SK-N-SH treated with all-trans-retinoic acid at 6 μM for 48 hours (cell line): ENCODE data around the gene CLPTM1L.

Source experiments
- ATAC-seq: fragments of 200-7000 bp; cut with Tn5 transposase; 3 replicates; pipeline ENCODE4 v1.9.1; 2020; ENCODE audit warnings: mild to moderate bottlenecking, moderate library complexity
- BACH2 ChIP-seq: fragments of 250-450 bp; sonication (Bioruptor Pico); IDR thresholded peaks from 2 replicates; pipeline ENCODE4 v1.9.0; 2021; ENCODE audit warnings: mild to moderate bottlenecking, borderline replicate concordance
- CREB5 ChIP-seq: fragments of 250-450 bp; sonication (Bioruptor Pico); IDR thresholded peaks from 2 replicates; pipeline ENCODE4 v1.5.1; 2020; ENCODE audit warnings: low read depth, mild to moderate bottlenecking, moderate library complexity
- GLIS3 ChIP-seq: fragments of 250-450 bp; sonication (Bioruptor Pico); IDR thresholded peaks from 2 replicates; pipeline ENCODE4 v1.5.0; 2020; ENCODE audit warnings: mild to moderate bottlenecking, moderate library complexity
- ISL1 ChIP-seq: fragments of 250-450 bp; sonication (Bioruptor Pico); IDR thresholded peaks from 2 replicates; pipeline ENCODE4 v2.1.2; 2022; ENCODE audit warnings: mild to moderate bottlenecking, moderate library complexity
- OSR1 ChIP-seq: fragments of 250-450 bp; sonication (Bioruptor Pico); IDR thresholded peaks from 2 replicates; pipeline ENCODE4 v1.8.0; 2022; ENCODE audit warnings: moderate library complexity, mild to moderate bottlenecking, inconsistent platforms
- PATZ1 ChIP-seq: fragments of 250-450 bp; sonication (Bioruptor Pico); IDR thresholded peaks from 2 replicates; pipeline ENCODE4 v1.8.0; 2020; ENCODE audit warnings: mild to moderate bottlenecking, moderate library complexity, borderline replicate concordance
- POU6F1 ChIP-seq: fragments of 250-450 bp; sonication (Bioruptor Pico); IDR thresholded peaks from 2 replicates; pipeline ENCODE4 v1.8.0; 2021; ENCODE audit warnings: low read depth, mild to moderate bottlenecking, moderate library complexity, borderline replicate concordance
- SNAI2 ChIP-seq: fragments of 250-450 bp; sonication (Bioruptor Pico); IDR thresholded peaks from 2 replicates; pipeline ENCODE4 v1.5.0; 2020; ENCODE audit warnings: mild to moderate bottlenecking, moderate library complexity
- TCF4 ChIP-seq: fragments of 250-450 bp; sonication (Bioruptor Pico); IDR thresholded peaks from 2 replicates; pipeline ENCODE4 v1.8.0; 2021; ENCODE audit warnings: mild to moderate bottlenecking, moderate library complexity, borderline replicate concordance
- TOX ChIP-seq: fragments of 250-450 bp; sonication (Bioruptor Pico); IDR thresholded peaks from 2 replicates; pipeline ENCODE4 v1.8.0; 2021; ENCODE audit warnings: mild to moderate bottlenecking, moderate library complexity, borderline replicate concordance
- ZFP3 ChIP-seq: fragments of 250-450 bp; sonication (Bioruptor Pico); IDR thresholded peaks from 2 replicates; pipeline ENCODE4 v1.5.0; 2020; ENCODE audit warnings: mild to moderate bottlenecking, moderate library complexity
- ZFP30 ChIP-seq: fragments of 450-650 bp; formaldehyde crosslinking; IDR thresholded peaks from 2 replicates; pipeline ENCODE4 v1.5.0; 2022; ENCODE audit warnings: mild to moderate bottlenecking, moderate library complexity
- ZNF565 ChIP-seq: fragments of 450-650 bp; formaldehyde crosslinking; conservative IDR thresholded peaks from 2 replicates; pipeline ENCODE4 v1.5.0; 2020; ENCODE audit warnings: low read depth, mild to moderate bottlenecking, moderate library complexity
- ZNF70 ChIP-seq: fragments of 450-650 bp; formaldehyde crosslinking; IDR thresholded peaks from 2 replicates; pipeline ENCODE4 v1.5.0; 2020; ENCODE audit warnings: mild to moderate bottlenecking, moderate library complexity
- ZNF8 ChIP-seq: fragments of 450-650 bp; formaldehyde crosslinking; IDR thresholded peaks from 2 replicates; pipeline ENCODE4 v1.5.0; 2020; ENCODE audit warnings: mild to moderate bottlenecking, moderate library complexity
- TF ChIP-seq, protein P1 (sequence below): fragments of 250-450 bp; sonication (Bioruptor Pico); IDR thresholded peaks from 2 replicates; pipeline ENCODE4 v1.5.0; 2020; ENCODE audit warnings: mild to moderate bottlenecking, moderate library complexity
- TF ChIP-seq, protein P2 (sequence below): fragments of 250-450 bp; sonication (Bioruptor Pico); IDR thresholded peaks from 2 replicates; pipeline ENCODE4 v1.5.1; 2021; ENCODE audit warnings: mild to moderate bottlenecking, moderate library complexity

Gene CLPTM1L

GRCh38 chr5:1376981-1377380 lies 32.1 kb upstream of the CLPTM1L start:
- TF ChIP-seq TCF4 (CRISPR knock-in tag) (no peak), ZNF565 (no peak), POU6F1 (CRISPR knock-in tag) (no peak), ZFP30 (CRISPR knock-in tag) (no peak), ZNF8 (no peak), SNAI2 (no peak), ZFP3 (CRISPR knock-in tag) (no peak), PATZ1 (CRISPR knock-in tag) (no peak), OSR1 (CRISPR knock-in tag) (no peak), TOX (no peak), GLIS3 (CRISPR knock-in tag) (no peak)
- TF ChIP-seq, protein P1, sequence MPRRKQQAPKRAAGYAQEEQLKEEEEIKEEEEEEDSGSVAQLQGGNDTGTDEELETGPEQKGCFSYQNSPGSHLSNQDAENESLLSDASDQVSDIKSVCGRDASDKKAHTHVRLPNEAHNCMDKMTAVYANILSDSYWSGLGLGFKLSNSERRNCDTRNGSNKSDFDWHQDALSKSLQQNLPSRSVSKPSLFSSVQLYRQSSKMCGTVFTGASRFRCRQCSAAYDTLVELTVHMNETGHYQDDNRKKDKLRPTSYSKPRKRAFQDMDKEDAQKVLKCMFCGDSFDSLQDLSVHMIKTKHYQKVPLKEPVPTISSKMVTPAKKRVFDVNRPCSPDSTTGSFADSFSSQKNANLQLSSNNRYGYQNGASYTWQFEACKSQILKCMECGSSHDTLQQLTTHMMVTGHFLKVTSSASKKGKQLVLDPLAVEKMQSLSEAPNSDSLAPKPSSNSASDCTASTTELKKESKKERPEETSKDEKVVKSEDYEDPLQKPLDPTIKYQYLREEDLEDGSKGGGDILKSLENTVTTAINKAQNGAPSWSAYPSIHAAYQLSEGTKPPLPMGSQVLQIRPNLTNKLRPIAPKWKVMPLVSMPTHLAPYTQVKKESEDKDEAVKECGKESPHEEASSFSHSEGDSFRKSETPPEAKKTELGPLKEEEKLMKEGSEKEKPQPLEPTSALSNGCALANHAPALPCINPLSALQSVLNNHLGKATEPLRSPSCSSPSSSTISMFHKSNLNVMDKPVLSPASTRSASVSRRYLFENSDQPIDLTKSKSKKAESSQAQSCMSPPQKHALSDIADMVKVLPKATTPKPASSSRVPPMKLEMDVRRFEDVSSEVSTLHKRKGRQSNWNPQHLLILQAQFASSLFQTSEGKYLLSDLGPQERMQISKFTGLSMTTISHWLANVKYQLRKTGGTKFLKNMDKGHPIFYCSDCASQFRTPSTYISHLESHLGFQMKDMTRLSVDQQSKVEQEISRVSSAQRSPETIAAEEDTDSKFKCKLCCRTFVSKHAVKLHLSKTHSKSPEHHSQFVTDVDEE (CRISPR knock-in tag), result no peak
- ATAC-seq, result no peak

DNA sequence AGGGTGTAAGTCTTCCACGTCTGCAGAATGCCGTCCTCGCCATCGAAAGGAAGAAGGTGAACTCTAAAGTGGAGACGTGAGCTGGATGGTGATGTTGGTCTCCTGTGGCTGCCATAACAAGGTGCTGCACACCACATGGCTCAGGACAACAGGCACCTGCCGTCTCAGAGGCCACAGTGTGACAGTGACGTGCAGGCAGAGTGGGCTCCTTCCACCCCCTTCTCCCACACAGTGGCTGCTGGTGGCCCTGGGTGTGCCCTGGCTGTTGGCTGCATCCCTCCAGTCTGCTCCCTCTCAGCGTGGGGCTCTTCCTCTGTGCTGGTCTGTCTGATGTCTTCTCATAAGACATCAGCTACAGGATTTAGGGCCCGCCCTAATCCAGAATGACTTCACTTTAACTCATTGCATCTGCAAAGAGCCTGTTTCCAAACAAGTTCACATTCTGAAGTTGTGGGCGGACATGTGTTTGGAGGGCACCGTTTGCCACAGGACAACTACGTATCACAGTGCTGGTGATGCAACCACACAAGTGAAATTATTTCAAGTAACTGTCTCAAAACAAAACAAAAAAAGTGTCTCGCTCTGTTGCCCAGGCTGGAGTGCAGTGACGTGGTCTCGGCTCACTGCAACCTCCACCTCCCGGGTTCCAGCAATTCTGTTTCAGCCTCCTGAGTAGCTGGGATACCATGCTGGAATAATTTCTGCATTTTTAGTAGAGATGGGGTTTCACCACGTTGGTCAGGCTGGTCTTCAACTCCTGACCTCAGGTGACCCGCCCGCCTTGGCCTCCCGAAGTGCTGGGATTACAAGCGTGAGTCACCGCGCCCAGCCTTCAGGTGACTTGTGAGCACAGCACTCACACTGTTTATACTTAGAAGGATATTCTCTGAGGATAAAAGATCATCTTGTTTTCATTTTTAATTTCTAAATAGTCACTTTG lies 31.2 kb upstream of the CLPTM1L start:
- ATAC-seq, result no peak
- TF ChIP-seq BACH2 (CRISPR knock-in tag), result no peak
- TF ChIP-seq SNAI2, result no peak
- TF ChIP-seq ISL1, result no peak
- TF ChIP-seq OSR1 (CRISPR knock-in tag), result no peak
- TF ChIP-seq PATZ1 (CRISPR knock-in tag), result no peak
- TF ChIP-seq TCF4 (CRISPR knock-in tag), result no peak
- TF ChIP-seq TOX, result no peak

GRCh38 chr5:1374679-1375055 lies 29.8 kb upstream of the CLPTM1L start:
- no peak for ATAC-seq
- TF ChIP-seq ZNF70 (CRISPR knock-in tag), result no peak
- TF ChIP-seq, protein P2, sequence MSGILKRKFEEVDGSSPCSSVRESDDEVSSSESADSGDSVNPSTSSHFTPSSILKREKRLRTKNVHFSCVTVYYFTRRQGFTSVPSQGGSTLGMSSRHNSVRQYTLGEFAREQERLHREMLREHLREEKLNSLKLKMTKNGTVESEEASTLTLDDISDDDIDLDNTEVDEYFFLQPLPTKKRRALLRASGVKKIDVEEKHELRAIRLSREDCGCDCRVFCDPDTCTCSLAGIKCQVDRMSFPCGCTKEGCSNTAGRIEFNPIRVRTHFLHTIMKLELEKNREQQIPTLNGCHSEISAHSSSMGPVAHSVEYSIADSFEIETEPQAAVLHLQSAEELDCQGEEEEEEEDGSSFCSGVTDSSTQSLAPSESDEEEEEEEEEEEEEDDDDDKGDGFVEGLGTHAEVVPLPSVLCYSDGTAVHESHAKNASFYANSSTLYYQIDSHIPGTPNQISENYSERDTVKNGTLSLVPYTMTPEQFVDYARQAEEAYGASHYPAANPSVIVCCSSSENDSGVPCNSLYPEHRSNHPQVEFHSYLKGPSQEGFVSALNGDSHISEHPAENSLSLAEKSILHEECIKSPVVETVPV (CRISPR knock-in tag), result no peak
- no peak for TF ChIP-seq CREB5
- TF ChIP-seq ZFP30 (CRISPR knock-in tag), result no peak
- no peak for TF ChIP-seq PATZ1 (CRISPR knock-in tag)
- no peak for TF ChIP-seq TCF4 (CRISPR knock-in tag)
- TF ChIP-seq ZNF8, result no peak
- no peak for TF ChIP-seq ZFP3 (CRISPR knock-in tag)
- TF ChIP-seq GLIS3 (CRISPR knock-in tag), result no peak
- TF ChIP-seq TOX, result no peak
- no peak for TF ChIP-seq POU6F1 (CRISPR knock-in tag)
